H1 (cell line): ENCODE data around the gene FAM76A. TPM values are rescaled to one million over a fixed set of nuclear protein-coding genes. Genes with fewer than 3 reads are reported as not detected.

Experiments used
- BRCA1 ChIP-seq: IDR thresholded peaks from 2 replicates; pipeline ENCODE4 v1.6.1; 2012; ENCODE audit warnings: low read depth, low read length, improper control_type of control experiment
- KDM4A ChIP-seq: IDR thresholded peaks from one replicate; pipeline ENCODE4 v1.7.1; 2012; ENCODE audit warnings: low read depth, mild to moderate bottlenecking, moderate library complexity, low read length, inconsistent platforms; ENCODE audit not compliant: severe bottlenecking
- TAF7 ChIP-seq: optimal IDR thresholded peaks from 2 replicates; pipeline ENCODE3; 2011; ENCODE audit warnings: low read depth, mild to moderate bottlenecking, inconsistent platforms, low read length, moderate library complexity, borderline replicate concordance
- polyA plus RNA-seq, 7 experiments: library from polyadenylated mRNA; depleted of rRNA in 3 of 7; stranded (reverse) in 5 of 7; unstranded in 2 of 7; fragments of >200 nt in 5 of 7; fragments of 200-250 nt in 2 of 7; gene quantifications; 1 replicate in 5 of 7; 2 replicates in 1 of 7; 4 replicates in 1 of 7; pipeline versions ENCODE4 v1.2.1 to v1.2.3, GENCODE V29; 2011 to 2013; ENCODE audit warnings: missing spikeins in 2 of 7, mixed read lengths in 2 of 7
- total RNA-seq: library from RNA; stranded (reverse); fragmentation: NEBNext Ultra II Directional; extraction: Animal tissue kit (Norgen Biotek cat#: 25700); gene quantifications from 2 replicates; pipeline ENCODE4 v1.2.1, GENCODE V29; 2021

FAM76A gene
- total and polyA plus RNA-seq, 2 of the 8 experiments (the other 6 are each of a cell fraction or from before 2014, with no cell fraction given) = 3.4 to 16.2 TPM

DNA sequence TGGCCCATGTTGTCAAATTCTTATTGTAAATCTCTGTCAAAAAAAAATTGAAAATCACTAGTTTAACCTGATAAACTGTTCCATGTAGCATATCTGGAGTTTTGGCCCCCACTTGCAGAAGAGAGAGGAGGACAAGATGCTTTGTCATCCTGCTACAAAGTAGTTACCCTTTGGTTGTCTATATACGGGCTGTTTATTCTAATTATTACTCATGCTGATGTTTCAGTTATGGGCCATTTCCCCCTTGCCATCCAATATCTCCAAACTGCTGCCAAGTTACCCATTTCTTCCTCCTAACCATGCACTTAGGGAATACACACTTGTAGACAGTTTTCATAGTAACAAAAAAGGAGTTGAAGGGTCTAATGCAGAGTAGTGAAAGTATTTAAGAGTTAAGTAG lies 69.8 kb downstream of the FAM76A start (continued):
- TF ChIP-seq BRCA1 (no peak), KDM4A (no peak), TAF7 (no peak)
